Measurements from ENCODE around the gene GANAB. TPM values are rescaled to one million over a fixed set of nuclear protein-coding genes. Genes with fewer than 3 reads are reported as not detected.

Gene GANAB
- total RNA-seq, 1 experiment from 2014 or later, result 274 TPM

GRCh38 chr11:62669420-62670161 is 23.2 kb upstream of the GANAB start:
- Histone ChIP-seq H3K27me3 (ENCODE audit: low read length) (no peaks in the 10 kb centered on the region), H3K79me2 (ENCODE audit: low read length) (peaks cover 86% of the 10 kb centered on the region), H3F3A (ENCODE audit: low read length, unreplicated experiment) (peaks cover 13% of the 10 kb centered on the region), H3K4me1 (ENCODE audit: insufficient read depth, low read length) (peaks cover 45% of the 10 kb centered on the region), H3K4me2 (ENCODE audit: low read length) (peak overlapping the region; percentile 85), H2AFZ (ENCODE audit: low read length) (no peak overlapping the region), H4K20me1 (ENCODE audit: low read length) (peaks cover 14% of the 10 kb centered on the region; the same call in 1 of the 2 replicates), H3K9me2 (replicated peaks; ENCODE audit: low read length) (no peaks in the 10 kb centered on the region), H3K9ac (ENCODE audit: low read length) (no peak overlapping the region), H3K36me3 (ENCODE audit: low read depth, low read length) (peaks cover 12% of the 10 kb centered on the region), H3K4me3 (ENCODE audit: low read length) (peak overlapping the region; percentile 92), H3K27ac (ENCODE audit: low read length) (no peak overlapping the region), H3K9me3 (ENCODE audit: low read length) (no peaks in the 10 kb centered on the region)
- DNase-seq, result peak; percentile 42
- CTCF ChIA-PET, result no interaction called here
- POLR2A ChIA-PET (ENCODE audit: unreplicated experiment), result interaction anchor here (0.6 to 0.7 kb wide), 2 partner anchors 20 to 101 kb away, joined by 3 to 4 read pairs; partner anchors contain the start of gene TAF6L
- no TSS peak for BruUV-seq (replicated peaks)
- intact Hi-C loops (cut with micrococcal nuclease), result loop anchor here (5.0 kb wide), 1 partner anchor 67 kb away; the partner anchor contains the start of gene MTA2
- no peak for ATAC-seq
- TF ChIP-seq EZH2 (IDR thresholded peaks at IDR 0.05; ENCODE audit: low read length, unreplicated experiment) (no peak), EZH2phosphoT487 (IDR thresholded peaks at IDR 0.05; ENCODE audit: borderline replicate concordance, low read length) (no peak), CTCF (conservative IDR thresholded peaks at IDR 0.05; ENCODE audit: low read depth, low read length) (no peak)

- peaks cover 35% of the 10 kb centered on the region for H3K4me1 ChIP-seq (ENCODE audit: insufficient read depth, low read length)
- peaks cover 13% of the 10 kb centered on the region for H3F3A ChIP-seq (ENCODE audit: low read length, unreplicated experiment)
- no peaks in the 10 kb centered on the region for H3K9me2 ChIP-seq (replicated peaks; ENCODE audit: low read length)
- peaks cover 16% of the 10 kb centered on the region for H3K36me3 ChIP-seq (ENCODE audit: low read depth, low read length)
- no peaks in the 10 kb centered on the region for H3K9me3 ChIP-seq (ENCODE audit: low read length)
- peaks cover 82% of the 10 kb centered on the region for H3K79me2 ChIP-seq (ENCODE audit: low read length)
- no peak overlapping the region for H3K9ac ChIP-seq (ENCODE audit: low read length)
- no peaks in the 10 kb centered on the region for H3K27me3 ChIP-seq (ENCODE audit: low read length)
- DNase-seq (no peak), ATAC-seq (no peak)
- no peak overlapping the region for H2AFZ ChIP-seq (ENCODE audit: low read length)
- peak overlapping the region; percentile 98; the same call in 1 of the 2 replicates for H3K4me3 ChIP-seq (ENCODE audit: low read length)
- H3K4me2 ChIP-seq (ENCODE audit: low read length), result peak overlapping the region; percentile 93
- CTCF ChIA-PET, result no interaction called here
- intact Hi-C loops (cut with micrococcal nuclease), result no loop called here
- TF ChIP-seq EZH2 (IDR thresholded peaks at IDR 0.05; ENCODE audit: low read length, unreplicated experiment), result no peak
- no peak for TF ChIP-seq CTCF (conservative IDR thresholded peaks at IDR 0.05; ENCODE audit: low read depth, low read length)
- TF ChIP-seq EZH2phosphoT487 (IDR thresholded peaks at IDR 0.05; ENCODE audit: borderline replicate concordance, low read length), result no peak
- no TSS peak for BruUV-seq (replicated peaks)
- peaks cover 14% of the 10 kb centered on the region; the same call in 1 of the 2 replicates for H4K20me1 ChIP-seq (ENCODE audit: low read length)
- H3K27ac ChIP-seq (ENCODE audit: low read length), result no peak overlapping the region
- POLR2A ChIA-PET (ENCODE audit: unreplicated experiment), result no interaction called here
Measured at GRCh38 chr11:62667460-62667859, 21.0 kb upstream of the GANAB start.

Measured in PC-3 (cell line).